HCT116 (cell line): ENCODE measurements around the gene ATF7. TPM values are rescaled to one million over a fixed set of nuclear protein-coding genes. Genes with fewer than 3 reads are reported as not detected.

Experiments
- ATAC-seq: fragments of 200-7000 bp; cut with Tn5 transposase; 2 replicates; pipeline ENCODE4 v1.9.1; 2020; ENCODE audit warnings: mild to moderate bottlenecking, moderate library complexity
- BruUV-seq: library from RNA; stranded (reverse); fragments of 400-500 nt; replicated peaks from 2 replicates; lab custom pipeline; 2021; lab: Mats Ljungman, UMichigan
- CTCF ChIA-PET: fragments of 300-600 bp; sonication (Branson Sonifier 250); formaldehyde crosslinking; loops from one replicate; lab custom pipeline; 2021; ENCODE audit warnings: antibody characterized with exemption; lab: Charles Lee
- POLR2A ChIA-PET: fragments of 300-600, 350-600 bp; sonication (Branson Sonifier 250); formaldehyde crosslinking; loops from one replicate; lab custom pipeline; 2021; ENCODE audit warnings: antibody characterized with exemption; lab: Charles Lee
- RAD21 ChIA-PET, 2 experiments: fragments of 300-600 bp; sonication (Branson Sonifier 250); formaldehyde crosslinking; loops; one replicate each; lab custom pipeline; 2023; ENCODE audit warnings: low total read pairs in 2 of 2; ENCODE audit not compliant: uncharacterized antibody in 2 of 2, unreplicated experiment in 2 of 2, low non-redundant PET in 1 of 2; lab: Charles Lee
- DNase-seq: peaks from one replicate; pipeline ENCODE4 v3.0.0-alpha.2; 2010; ENCODE audit warnings: low read depth, low spot score
- H2AFZ ChIP-seq: fragments of 200-600 bp; shearing (Covaris generic), sonication (generic); 2 replicates; pipeline ENCODE4 v1.6.1; 2017; ENCODE audit warnings: low read depth, mixed run types, mixed read lengths, antibody characterized with exemption, low read length; ENCODE audit not compliant: poor library complexity, severe bottlenecking
- H3K27ac ChIP-seq: 2 replicates; pipeline ENCODE4 v1.5.1; 2012; ENCODE audit warnings: low read depth, low read length
- H3K27me3 ChIP-seq: fragments of 200-600 bp; sonication (generic); 2 replicates; pipeline ENCODE4 v1.6.1; 2016; ENCODE audit warnings: mixed run types, low read length, mixed read lengths; ENCODE audit not compliant: insufficient read depth
- H3K36me3 ChIP-seq, 2 experiments: fragments of 200-500 bp in 1 of 2; fragments of 200-600 bp in 1 of 2; sonication (Bioruptor generic) in 1 of 2; sonication (generic) in 1 of 2; 2 replicates each; pipeline versions ENCODE4 v1.5.1 to v1.6.1; 2014 to 2016; ENCODE audit warnings: low read length in 2 of 2, inconsistent platforms in 1 of 2, mixed read lengths in 1 of 2, mixed run types in 1 of 2; ENCODE audit not compliant: insufficient read depth in 2 of 2, control insufficient read depth in 1 of 2
- H3K4me1 ChIP-seq, 2 experiments: fragments of 200-600 bp in 1 of 2; sonication (generic) in 1 of 2; 2 replicates each; pipeline versions ENCODE4 v1.5.1 to v1.6.1; 2012 to 2017; ENCODE audit warnings: low read length in 2 of 2, inconsistent platforms in 1 of 2, mild to moderate bottlenecking in 1 of 2, mixed read lengths in 1 of 2, mixed run types in 1 of 2, moderate library complexity in 1 of 2; ENCODE audit not compliant: insufficient read depth in 2 of 2, control insufficient read depth in 1 of 2
- H3K4me2 ChIP-seq: fragments of 200-600 bp; sonication (generic); 2 replicates; pipeline ENCODE4 v1.6.1; 2017; ENCODE audit warnings: mixed run types, low read length, mixed read lengths
- H3K4me3 ChIP-seq, 2 experiments: fragments of 200-600 bp in 1 of 2; sonication (generic) in 1 of 2; replicated peaks in 1 of 2; 2 replicates each; pipeline ENCODE4 v1.5.1; 2011 to 2016; ENCODE audit warnings: low read length in 2 of 2, control low read depth in 1 of 2, low read depth in 1 of 2, mild to moderate bottlenecking in 1 of 2, mixed read lengths in 1 of 2, mixed run types in 1 of 2
- H3K79me2 ChIP-seq: fragments of 200-600 bp; sonication (generic); 2 replicates; pipeline ENCODE4 v1.6.1; 2017; ENCODE audit warnings: mild to moderate bottlenecking, mixed run types, low read length, moderate library complexity, mixed read lengths; ENCODE audit not compliant: insufficient read depth
- H3K9ac ChIP-seq: fragments of 200-600 bp; sonication (generic); 2 replicates; pipeline ENCODE4 v1.6.1; 2016; ENCODE audit warnings: low read length, mixed read lengths
- H3K9me2 ChIP-seq: fragments of 200-600 bp; sonication (generic), shearing (Covaris generic); 2 replicates; pipeline ENCODE4 v1.6.1; 2017; ENCODE audit warnings: mixed run types, mild to moderate bottlenecking, moderate library complexity; ENCODE audit not compliant: insufficient read depth
- H3K9me3 ChIP-seq, 2 experiments: fragments of 200-500 bp in 1 of 2; fragments of 200-600 bp in 1 of 2; sonication (Bioruptor generic) in 1 of 2; sonication (generic) in 1 of 2; 2 replicates each; pipeline ENCODE4 v1.6.1; 2014 to 2017; ENCODE audit warnings: low read length in 2 of 2, mixed read lengths in 2 of 2, inconsistent platforms in 1 of 2, low read depth in 1 of 2, mild to moderate bottlenecking in 1 of 2, mixed run types in 1 of 2, moderate library complexity in 1 of 2; ENCODE audit not compliant: control insufficient read depth in 1 of 2, insufficient read depth in 1 of 2
- H4K20me1 ChIP-seq: fragments of 200-600 bp; sonication (generic), shearing (Covaris generic); 2 replicates; pipeline ENCODE4 v1.6.1; 2017; ENCODE audit warnings: mixed run types, mild to moderate bottlenecking, moderate library complexity; ENCODE audit not compliant: insufficient read depth
- CBX3 ChIP-seq: IDR thresholded peaks from 2 replicates; pipeline ENCODE4 v1.6.1; 2012; ENCODE audit warnings: low read depth
- ELF1 ChIP-seq: IDR thresholded peaks from 2 replicates; pipeline ENCODE4 v1.6.1; 2012; ENCODE audit warnings: low read depth, borderline replicate concordance
- POLR2A ChIP-seq: IDR thresholded peaks from 2 replicates; pipeline ENCODE4 v1.7.0; 2011; ENCODE audit warnings: borderline replicate concordance; ENCODE audit not compliant: insufficient read depth, insufficient read length; ENCODE audit errors: extremely low read depth
- RAD21 ChIP-seq: IDR thresholded peaks from 2 replicates; pipeline ENCODE4 v1.6.1; 2012; ENCODE audit warnings: low read depth, mild to moderate bottlenecking
- REST ChIP-seq: IDR thresholded peaks from 2 replicates; pipeline ENCODE4 v1.6.1; 2012; ENCODE audit warnings: low read depth
- SIN3A ChIP-seq: IDR thresholded peaks from 2 replicates; pipeline ENCODE4 v1.6.1; 2012; ENCODE audit warnings: low read depth
- ZFX ChIP-seq: fragments of 450-650 bp; IDR thresholded peaks from 2 replicates; pipeline ENCODE4 v1.6.1; 2017
- ZNF274 ChIP-seq: fragments of 200-500 bp; sonication (Bioruptor generic); IDR thresholded peaks from 2 replicates; pipeline ENCODE4 v1.6.1; 2014; ENCODE audit warnings: mild to moderate bottlenecking, low read depth, low read length, inconsistent platforms
- intact Hi-C: fragments of 100-400 bp; cut with micrococcal nuclease; formaldehyde crosslinking; loops from 2 replicates; pipeline ENCODE4 v1.10.0; 2022
- total RNA-seq: library from RNA; stranded (reverse); gene quantifications from one replicate; pipeline ENCODE4 v1.2.1, GENCODE V29; 2021; ENCODE audit not compliant: unreplicated experiment

ATF7 gene
- total RNA-seq, 1 experiment from 2014 or later, result 24.0 TPM

- peaks cover 100% of the 10 kb centered on the region for H3K79me2 ChIP-seq
- peaks cover 55% of the 10 kb centered on the region; the same call in 1 of the 2 replicates for H4K20me1 ChIP-seq
- H3K4me3 ChIP-seq, result no peak overlapping the region
- H3K27ac ChIP-seq, result 0 out of 2 replicates have a peak overlapping the region, but pooled peaks have one; percentile 18
- no peak for TF ChIP-seq REST
- no peak for TF ChIP-seq ZNF274
- no peak for TF ChIP-seq SIN3A
- no peak for TF ChIP-seq POLR2A
- no peak for TF ChIP-seq CBX3
- TF ChIP-seq ZFX, result no peak
- TF ChIP-seq ELF1, result no peak
- no peak for TF ChIP-seq RAD21
- TF ChIP-seq, all 23 proteins: peak for 0
- DNase-seq (no peak), ATAC-seq (no peak)
- Histone ChIP-seq H2AFZ (no peak overlapping the region), H3K9me3 (no peaks in the 10 kb centered on the region), H3K27me3 (no peaks in the 10 kb centered on the region), H3K4me1 (no peaks in the 10 kb centered on the region), H3K9ac (no peak overlapping the region), H3K9me2 (no peaks in the 10 kb centered on the region), H3K36me3 (peaks cover 98 to 100% of the 10 kb centered on the region in 2 experiments), H3K4me2 (no peak overlapping the region)
- ChIA-PET CTCF (interaction anchor here (0.7 kb wide), 1 partner anchor 144 kb away, joined by 3 read pairs; the partner anchor contains the start of gene AAAS), POLR2A (interaction anchor here (1.3 to 1.6 kb wide), 2 partner anchors 9 to 12 kb away, joined by 4 read pairs; no protein-coding TSS in a partner anchor), RAD21 (no interaction called here)
- no TSS peak for BruUV-seq
- intact Hi-C loops, result no loop called here
Measured at GRCh38 chr12:53464685-53465418, 161.3 kb downstream of the ATF7 start.
